Measurements from ENCODE around the gene FHIT. TPM values are rescaled to one million over a fixed set of nuclear protein-coding genes. Genes with fewer than 3 reads are reported as not detected.

FHIT gene
- total and polyA plus RNA-seq, 4 donors, result 2.1 to 14.7 (median 6.6) TPM

- no peak for DNase-seq (ENCODE audit: low spot score)
- Histone ChIP-seq H3K36me3 (ENCODE audit: control insufficient read depth in 4 of 4, insufficient read depth in 3 of 4, low read depth in 1 of 4, low read length in 3 of 4) (no peaks in the 10 kb centered on the region), H3K27ac (ENCODE audit: low read depth in 1 of 2, low read length in 2 of 2) (no peak overlapping the region), H3K4me3 (ENCODE audit: low read depth in 1 of 3, low read length in 3 of 3) (no peak overlapping the region), H3K4me1 (ENCODE audit: control insufficient read depth in 4 of 4, insufficient read depth in 4 of 4, low read length in 3 of 4) (no peaks in the 10 kb centered on the region), H3K27me3 (ENCODE audit: control insufficient read depth in 4 of 4, insufficient read depth in 4 of 4, low read length in 3 of 4) (no peaks in the 10 kb centered on the region), H3K9me3 (ENCODE audit: control insufficient read depth in 4 of 4, low read length in 3 of 4) (peaks cover 0 to 4% (median 0%) of the 10 kb centered on the region in 4 donors), H3K9ac (ENCODE audit: low read depth in 1 of 2, low read length in 2 of 2) (no peak overlapping the region)
- 0% methylated on average over 1 of the region's 1 CpG for WGBS
- no peak for TF ChIP-seq RAD21 (IDR thresholded peaks at IDR 0.05)
- TF ChIP-seq SP1 (IDR thresholded peaks at IDR 0.05), result no peak
- TF ChIP-seq HNF4G (IDR thresholded peaks at IDR 0.05), result no peak
- no peak for TF ChIP-seq YY1 (IDR thresholded peaks at IDR 0.05)
- TF ChIP-seq EGR1 (IDR thresholded peaks at IDR 0.05; ENCODE audit: low read depth in 2 of 2), result no peak
- no peak for TF ChIP-seq REST (IDR thresholded peaks at IDR 0.05)
- TF ChIP-seq ATF3 (IDR thresholded peaks at IDR 0.05), result no peak
- TF ChIP-seq HNF4A (conservative IDR thresholded peaks at IDR 0.05), result no peak
- no peak for TF ChIP-seq FOXA2 (IDR thresholded peaks at IDR 0.05)
- TF ChIP-seq TAF1 (conservative IDR thresholded peaks at IDR 0.05), result no peak
- no peak for TF ChIP-seq JUND (IDR thresholded peaks at IDR 0.05)
- no peak for TF ChIP-seq CTCF (IDR thresholded peaks at IDR 0.05; ENCODE audit: low read depth, low read length, missing input control)
- TF ChIP-seq FOXA1 (IDR thresholded peaks at IDR 0.05), result no peak
- TF ChIP-seq ZBTB33 (IDR thresholded peaks at IDR 0.05), result no peak
- TF ChIP-seq RXRA (IDR thresholded peaks at IDR 0.05), result no peak
- TF ChIP-seq NR2F2 (IDR thresholded peaks at IDR 0.05), result no peak
- TF ChIP-seq, protein P1, sequence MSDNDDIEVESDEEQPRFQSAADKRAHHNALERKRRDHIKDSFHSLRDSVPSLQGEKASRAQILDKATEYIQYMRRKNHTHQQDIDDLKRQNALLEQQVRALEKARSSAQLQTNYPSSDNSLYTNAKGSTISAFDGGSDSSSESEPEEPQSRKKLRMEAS (IDR thresholded peaks at IDR 0.05), result no peak
Measured at GRCh38 chr3:60980342-60980692, 270.9 kb downstream of the FHIT start.

Measured in liver (tissue), 9 donors.